Suprapubic skin (tissue), 4 donors: ENCODE results near the gene HSD17B7. TPM values are rescaled to one million over a fixed set of nuclear protein-coding genes. Genes with fewer than 3 reads are reported as not detected.

Experiments
- DNase-seq, 2 donors: peaks; one replicate each; pipeline ENCODE4 v3.0.0-alpha.2; 2019; ENCODE audit warnings: low spot score in 2 of 2
- H3K27ac ChIP-seq: fragments of 200-600 bp; sonication (generic); one replicate; pipeline ENCODE4 v1.5.1; 2019
- H3K27me3 ChIP-seq: fragments of 200-600 bp; sonication (generic); one replicate; pipeline ENCODE4 v1.5.1; 2019
- H3K36me3 ChIP-seq: fragments of 200-600 bp; sonication (generic); one replicate; pipeline ENCODE4 v1.5.1; 2019
- H3K4me1 ChIP-seq: fragments of 200-600 bp; sonication (generic); one replicate; pipeline ENCODE4 v1.5.1; 2019
- H3K4me3 ChIP-seq: fragments of 200-600 bp; sonication (generic); one replicate; pipeline ENCODE4 v1.5.1; 2019; ENCODE audit warnings: mild to moderate bottlenecking
- H3K9me3 ChIP-seq: fragments of 200-600 bp; sonication (generic); one replicate; pipeline ENCODE4 v1.5.1; 2019
- EP300 ChIP-seq: sonication (generic); formaldehyde crosslinking; IDR thresholded peaks from one replicate; pipeline ENCODE4 v1.6.1; 2017; ENCODE audit warnings: antibody characterized with exemption
- POLR2A ChIP-seq, 2 donors: fragments of 450-650 bp; IDR thresholded peaks; one replicate each; pipeline ENCODE4 v1.6.1; 2017; ENCODE audit warnings: antibody characterized with exemption in 2 of 2, mild to moderate bottlenecking in 2 of 2, moderate library complexity in 2 of 2
- POLR2AphosphoS5 ChIP-seq, 3 donors: sonication (generic); formaldehyde crosslinking; IDR thresholded peaks; one replicate each; pipeline ENCODE4 v1.6.1; 2017; ENCODE audit warnings: antibody characterized with exemption in 3 of 3
- WGBS: methylation state at CpG from one replicate; pipeline ENCODE4 v1.1.5; 2018; 5-methylcytosine and 5-hydroxymethylcytosine counted together
- total RNA-seq, 4 donors: library from RNA; depleted of rRNA; stranded (reverse); fragments of >200 nt; gene quantifications; one replicate each; pipeline ENCODE4 v1.1.0, GENCODE V29; 2016
- TF ChIP-seq, protein P1 (sequence below), 2 donors: fragments of 200-600 bp in 1 of 2; fragments of 450-650 bp in 1 of 2; sonication (generic) in 1 of 2; IDR thresholded peaks; one replicate each; pipeline ENCODE4 v1.5.1; 2016 to 2019; ENCODE audit warnings: antibody characterized with exemption in 2 of 2, mild to moderate bottlenecking in 1 of 2, moderate library complexity in 1 of 2

Gene HSD17B7
- total RNA-seq, 4 donors from 2014 or later, result 18.4 to 43.0 (median 20.3) TPM

- no peak overlapping the region for H3K27ac ChIP-seq
- H3K27me3 ChIP-seq, result no peaks in the 10 kb centered on the region
- H3K4me3 ChIP-seq, result no peak overlapping the region
- TF ChIP-seq POLR2AphosphoS5 (IDR thresholded peaks at IDR 0.05) (no peak), POLR2A (IDR thresholded peaks at IDR 0.05) (no peak), EP300 (no peak)
- TF ChIP-seq, protein P1, sequence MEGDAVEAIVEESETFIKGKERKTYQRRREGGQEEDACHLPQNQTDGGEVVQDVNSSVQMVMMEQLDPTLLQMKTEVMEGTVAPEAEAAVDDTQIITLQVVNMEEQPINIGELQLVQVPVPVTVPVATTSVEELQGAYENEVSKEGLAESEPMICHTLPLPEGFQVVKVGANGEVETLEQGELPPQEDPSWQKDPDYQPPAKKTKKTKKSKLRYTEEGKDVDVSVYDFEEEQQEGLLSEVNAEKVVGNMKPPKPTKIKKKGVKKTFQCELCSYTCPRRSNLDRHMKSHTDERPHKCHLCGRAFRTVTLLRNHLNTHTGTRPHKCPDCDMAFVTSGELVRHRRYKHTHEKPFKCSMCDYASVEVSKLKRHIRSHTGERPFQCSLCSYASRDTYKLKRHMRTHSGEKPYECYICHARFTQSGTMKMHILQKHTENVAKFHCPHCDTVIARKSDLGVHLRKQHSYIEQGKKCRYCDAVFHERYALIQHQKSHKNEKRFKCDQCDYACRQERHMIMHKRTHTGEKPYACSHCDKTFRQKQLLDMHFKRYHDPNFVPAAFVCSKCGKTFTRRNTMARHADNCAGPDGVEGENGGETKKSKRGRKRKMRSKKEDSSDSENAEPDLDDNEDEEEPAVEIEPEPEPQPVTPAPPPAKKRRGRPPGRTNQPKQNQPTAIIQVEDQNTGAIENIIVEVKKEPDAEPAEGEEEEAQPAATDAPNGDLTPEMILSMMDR (IDR thresholded peaks at IDR 0.05), result no peak
- 100% methylated on average over 1 of the region's 3 CpGs for WGBS
- DNase-seq, result no peak
- H3K36me3 ChIP-seq, result peaks cover 19% of the 10 kb centered on the region
- no peaks in the 10 kb centered on the region for H3K9me3 ChIP-seq
- H3K4me1 ChIP-seq, result no peaks in the 10 kb centered on the region
Observed at GRCh38 chr1:162755306-162755705, 35.2 kb upstream of the HSD17B7 start.

GRCh38 chr1:162756523-162756922, 34.0 kb upstream of the HSD17B7 start:
- Histone ChIP-seq H3K4me1 (no peaks in the 10 kb centered on the region), H3K36me3 (peaks cover 23% of the 10 kb centered on the region), H3K27ac (no peak overlapping the region), H3K4me3 (no peak overlapping the region), H3K27me3 (no peaks in the 10 kb centered on the region), H3K9me3 (no peaks in the 10 kb centered on the region)
- no peak for TF ChIP-seq POLR2A (IDR thresholded peaks at IDR 0.05)
- no peak for TF ChIP-seq POLR2AphosphoS5 (IDR thresholded peaks at IDR 0.05)
- TF ChIP-seq EP300, result no peak
- TF ChIP-seq, protein P1 (IDR thresholded peaks at IDR 0.05), result no peak
- DNase-seq, result no peak
- WGBS, result 75% methylated on average over 5 of the region's 5 CpGs

DNA sequence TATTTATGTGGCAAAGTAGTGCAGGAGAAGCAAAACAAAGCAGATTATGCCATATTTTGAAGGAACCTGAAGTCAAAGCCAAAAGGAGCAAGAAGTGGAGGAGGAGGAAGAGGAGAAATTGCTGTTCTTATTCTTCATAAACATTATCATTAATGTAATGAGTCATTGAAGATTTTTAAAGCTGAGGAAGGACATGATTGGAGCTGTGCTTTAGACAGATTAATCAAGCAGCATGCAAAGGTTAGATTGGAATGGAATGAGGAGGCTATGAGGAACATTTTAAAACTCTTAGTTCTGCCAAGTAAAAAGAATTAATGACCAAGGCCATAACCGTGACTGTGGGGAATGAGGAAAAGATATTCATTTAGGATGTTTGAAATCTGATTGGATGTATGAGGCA, 33.0 kb upstream of the HSD17B7 start:
- no peaks in the 10 kb centered on the region for H3K4me1 ChIP-seq
- TF ChIP-seq, protein P1 (IDR thresholded peaks at IDR 0.05), result no peak
- no peak for TF ChIP-seq POLR2A (IDR thresholded peaks at IDR 0.05)
- no peak for TF ChIP-seq EP300
- TF ChIP-seq POLR2AphosphoS5 (IDR thresholded peaks at IDR 0.05), result no peak
- no peak overlapping the region for H3K27ac ChIP-seq
- no peak overlapping the region for H3K4me3 ChIP-seq
- H3K27me3 ChIP-seq, result no peaks in the 10 kb centered on the region
- no peak for DNase-seq
- H3K9me3 ChIP-seq, result no peaks in the 10 kb centered on the region
- WGBS, result 34% methylated on average over 1 of the region's 1 CpG
- H3K36me3 ChIP-seq, result peaks cover 23% of the 10 kb centered on the region

DNA sequence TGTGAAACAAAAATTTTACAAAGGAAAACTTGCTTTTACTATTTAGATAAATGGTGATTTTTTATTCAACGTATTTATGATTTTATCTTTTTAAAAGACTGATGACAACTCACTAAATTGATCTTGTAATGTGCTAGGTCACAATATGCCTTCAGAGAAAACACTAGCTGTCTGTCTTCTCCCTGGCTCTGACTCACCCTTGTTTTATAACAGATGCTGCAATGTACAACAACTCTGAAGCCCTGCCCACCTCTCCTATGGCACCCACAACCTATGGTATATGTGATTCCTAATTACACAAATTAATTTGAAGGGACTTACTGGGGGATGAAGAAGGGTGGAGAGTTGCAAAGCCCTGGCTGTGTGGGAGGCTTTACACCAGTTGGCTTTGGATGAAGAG, 24.7 kb upstream of the HSD17B7 start:
- WGBS, result 78% methylated on average over 1 of the region's 1 CpG
- TF ChIP-seq POLR2AphosphoS5 (IDR thresholded peaks at IDR 0.05) (no peak), EP300 (no peak), POLR2A (IDR thresholded peaks at IDR 0.05) (no peak)
- TF ChIP-seq, protein P1 (IDR thresholded peaks at IDR 0.05), result no peak
- Histone ChIP-seq H3K27ac (no peak overlapping the region), H3K36me3 (peaks cover 12% of the 10 kb centered on the region), H3K9me3 (no peaks in the 10 kb centered on the region), H3K4me1 (no peaks in the 10 kb centered on the region), H3K4me3 (no peak overlapping the region), H3K27me3 (no peaks in the 10 kb centered on the region)
- no peak for DNase-seq

DNA sequence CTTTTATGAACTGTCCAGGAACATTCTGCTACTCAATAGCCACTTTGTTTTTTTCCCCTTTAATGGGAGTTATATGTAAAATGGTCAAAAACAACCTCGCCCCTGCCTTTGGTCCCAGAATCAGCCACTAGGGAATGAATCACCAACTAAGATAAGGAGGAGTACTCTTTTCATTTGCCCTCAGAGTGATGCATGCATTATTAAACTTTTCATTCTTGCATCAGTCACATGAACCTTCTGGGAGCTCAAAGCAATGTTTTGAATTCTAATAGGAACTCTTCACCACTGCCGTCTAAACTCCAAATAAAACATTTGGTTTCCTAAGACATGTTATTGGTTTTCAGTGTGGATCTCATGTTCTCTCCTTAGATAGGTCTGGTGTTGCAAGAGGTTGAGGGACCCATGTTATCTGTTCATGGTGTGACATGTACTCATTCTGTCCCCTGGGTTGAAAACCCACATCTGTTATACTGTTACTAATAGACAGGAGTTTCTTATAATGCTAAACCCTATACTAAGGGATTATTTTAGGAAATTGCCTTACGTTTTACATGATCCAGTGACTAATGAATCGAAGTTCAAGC, 17.8 kb upstream of the HSD17B7 start:
- TF ChIP-seq POLR2AphosphoS5 (IDR thresholded peaks at IDR 0.05) (no peak), EP300 (no peak), POLR2A (IDR thresholded peaks at IDR 0.05) (no peak)
- Histone ChIP-seq H3K9me3 (no peaks in the 10 kb centered on the region), H3K27ac (no peak overlapping the region), H3K4me1 (no peaks in the 10 kb centered on the region), H3K27me3 (no peaks in the 10 kb centered on the region), H3K4me3 (no peak overlapping the region), H3K36me3 (peaks cover 15% of the 10 kb centered on the region)
- 87% methylated on average over 4 of the region's 4 CpGs for WGBS
- DNase-seq, result no peak

DNA sequence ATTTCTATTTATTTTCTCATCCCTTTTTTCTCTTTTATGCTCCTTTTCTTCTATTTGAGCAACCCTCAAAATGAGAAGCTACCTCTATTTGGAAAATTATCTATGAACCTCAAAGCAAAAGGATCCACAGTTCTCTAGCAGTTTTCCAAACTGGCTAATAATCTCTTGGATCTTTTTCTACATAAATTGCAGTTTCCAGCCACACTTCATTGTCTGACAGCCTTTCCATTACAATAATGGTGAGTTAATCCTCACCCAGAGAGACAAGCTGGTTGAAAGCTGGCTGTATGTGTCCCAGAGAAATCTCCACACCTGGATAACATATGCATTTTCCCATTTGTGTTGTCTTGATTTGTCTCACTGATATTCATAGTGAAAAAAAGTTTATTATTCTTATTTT, 16.5 kb upstream of the HSD17B7 start:
- H3K27ac ChIP-seq, result no peak overlapping the region
- DNase-seq, result no peak
- H3K36me3 ChIP-seq, result peaks cover 15% of the 10 kb centered on the region

More for the DNA sequence above, 16.5 kb upstream of the HSD17B7 start:
- no peaks in the 10 kb centered on the region for H3K27me3 ChIP-seq
- TF ChIP-seq POLR2A (IDR thresholded peaks at IDR 0.05), result no peak
- TF ChIP-seq, protein P1 (IDR thresholded peaks at IDR 0.05), result no peak
- TF ChIP-seq POLR2AphosphoS5 (IDR thresholded peaks at IDR 0.05), result no peak
- TF ChIP-seq EP300, result no peak
- no peaks in the 10 kb centered on the region for H3K4me1 ChIP-seq
- no peaks in the 10 kb centered on the region for H3K9me3 ChIP-seq
- H3K4me3 ChIP-seq, result no peak overlapping the region
